ENCODE measurements around the gene TGFB3. TPM values are rescaled to one million over a fixed set of nuclear protein-coding genes. Genes with fewer than 3 reads are reported as not detected.
A peak's percentile ranks its signal among the peaks of the same experiment; 100 is the strongest.

Gene TGFB3
- total RNA-seq, 2 donors from 2014 or later, result 6.1 to 6.8 TPM

DNA sequence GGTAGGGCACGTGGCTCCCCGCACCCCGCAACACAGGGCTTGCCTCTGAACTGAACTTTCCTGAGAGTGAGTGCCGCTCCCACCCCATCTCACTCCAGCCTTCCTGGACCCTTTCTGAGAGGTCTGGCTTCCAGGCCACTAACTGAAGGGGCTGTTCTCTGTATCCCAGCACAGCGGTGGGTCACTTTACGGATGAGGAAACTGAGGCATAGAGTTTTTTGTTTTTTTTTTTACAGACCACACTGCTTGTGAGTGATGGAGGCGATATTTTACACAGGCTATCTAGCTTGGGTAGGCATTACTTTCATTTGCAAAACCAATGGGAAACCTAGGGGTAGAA is 1.2 kb upstream of the TGFB3 start:
- 45 to 78% methylated on average over 3 to 7 of the region's 7 CpGs for WGBS, 2 experiments (ENCODE audit: insufficient coverage in 1 of 2, insufficient read length in 1 of 2)
- Histone ChIP-seq H3K4me3 (ENCODE audit: low read length) (peak overlapping the region; percentile 71), H3K27ac (ENCODE audit: low read depth, low read length) (no peak overlapping the region), H3K4me1 (ENCODE audit: control insufficient read depth, insufficient read depth, low read length) (peaks cover 7% of the 10 kb centered on the region), H3K36me3 (ENCODE audit: control insufficient read depth, insufficient read depth, low read length) (no peaks in the 10 kb centered on the region), H3K27me3 (ENCODE audit: control insufficient read depth, insufficient read depth, low read length, poor library complexity, severe bottlenecking) (peaks cover 7% of the 10 kb centered on the region), H3K9me3 (ENCODE audit: control insufficient read depth, low read length) (no peaks in the 10 kb centered on the region), H3K9ac (ENCODE audit: extremely low read depth, low read length, poor library complexity, severe bottlenecking) (no peak overlapping the region)
- Mint-ChIP-seq H3K4me1 (peaks cover 60% of the 10 kb centered on the region), H3K27me3 (ENCODE audit: insufficient read depth) (peaks cover 30% of the 10 kb centered on the region), H3K4me3 (peak overlapping the region; percentile 67), H3K9me3 (no peaks in the 10 kb centered on the region), H3K27ac (peak overlapping the region; percentile 61), H3K36me3 (ENCODE audit: low read depth) (no peaks in the 10 kb centered on the region)
- TF ChIP-seq, protein P1, sequence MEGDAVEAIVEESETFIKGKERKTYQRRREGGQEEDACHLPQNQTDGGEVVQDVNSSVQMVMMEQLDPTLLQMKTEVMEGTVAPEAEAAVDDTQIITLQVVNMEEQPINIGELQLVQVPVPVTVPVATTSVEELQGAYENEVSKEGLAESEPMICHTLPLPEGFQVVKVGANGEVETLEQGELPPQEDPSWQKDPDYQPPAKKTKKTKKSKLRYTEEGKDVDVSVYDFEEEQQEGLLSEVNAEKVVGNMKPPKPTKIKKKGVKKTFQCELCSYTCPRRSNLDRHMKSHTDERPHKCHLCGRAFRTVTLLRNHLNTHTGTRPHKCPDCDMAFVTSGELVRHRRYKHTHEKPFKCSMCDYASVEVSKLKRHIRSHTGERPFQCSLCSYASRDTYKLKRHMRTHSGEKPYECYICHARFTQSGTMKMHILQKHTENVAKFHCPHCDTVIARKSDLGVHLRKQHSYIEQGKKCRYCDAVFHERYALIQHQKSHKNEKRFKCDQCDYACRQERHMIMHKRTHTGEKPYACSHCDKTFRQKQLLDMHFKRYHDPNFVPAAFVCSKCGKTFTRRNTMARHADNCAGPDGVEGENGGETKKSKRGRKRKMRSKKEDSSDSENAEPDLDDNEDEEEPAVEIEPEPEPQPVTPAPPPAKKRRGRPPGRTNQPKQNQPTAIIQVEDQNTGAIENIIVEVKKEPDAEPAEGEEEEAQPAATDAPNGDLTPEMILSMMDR (conservative IDR thresholded peaks at IDR 0.05), result no peak
- no peak for DNase-seq

DNA sequence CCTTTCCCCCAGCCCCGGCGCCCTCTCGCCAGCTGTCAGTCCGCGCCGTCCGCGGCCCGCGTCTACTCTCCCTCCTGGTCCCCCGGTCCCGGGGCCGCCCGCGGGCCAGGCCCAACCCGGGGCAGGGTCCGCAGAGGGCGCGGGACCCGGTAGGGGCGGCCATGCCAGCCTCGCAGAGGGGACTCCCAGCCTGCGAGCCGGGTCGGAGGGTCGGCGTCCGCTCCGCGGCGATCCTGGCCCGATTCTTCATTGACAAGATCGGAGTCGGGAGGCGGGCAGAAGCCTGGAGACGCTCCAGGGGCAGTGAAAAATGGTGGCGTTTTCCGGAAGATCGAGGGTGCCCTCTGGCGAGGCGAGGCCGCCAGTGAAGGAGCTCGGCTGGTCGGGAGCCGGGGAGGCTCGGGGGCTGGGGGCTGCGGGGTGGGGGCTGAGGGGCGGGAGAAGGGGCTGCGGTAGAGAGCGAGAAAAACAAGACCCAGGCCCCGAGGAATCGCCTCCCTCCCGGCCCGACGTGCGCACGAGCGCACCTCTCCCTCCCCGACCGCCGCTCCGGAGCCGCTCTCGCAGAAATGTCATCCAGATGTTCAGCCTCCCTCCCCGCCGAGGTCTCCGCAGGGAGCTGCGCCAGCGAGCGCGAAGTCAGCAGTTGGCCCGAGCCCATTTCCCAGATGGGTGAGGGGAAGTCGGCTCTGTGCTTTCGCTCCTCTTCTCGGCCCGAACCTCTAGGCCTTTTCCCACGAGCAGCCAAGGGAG is 647 bp upstream of the TGFB3 start:
- Mint-ChIP-seq H3K4me1 (peaks cover 66% of the 10 kb centered on the region), H3K9me3 (no peaks in the 10 kb centered on the region), H3K4me3 (peak overlapping the region; percentile 67), H3K27me3 (ENCODE audit: insufficient read depth) (peaks cover 30% of the 10 kb centered on the region), H3K36me3 (ENCODE audit: low read depth) (no peaks in the 10 kb centered on the region), H3K27ac (peak overlapping the region; percentile 61)
- peak overlapping the region; percentile 79 for H3K4me3 ChIP-seq (ENCODE audit: low read length)
- TF ChIP-seq, protein P1 (conservative IDR thresholded peaks at IDR 0.05), result peak; percentile 82
- peak; percentile 95 for DNase-seq
- H3K27ac ChIP-seq (ENCODE audit: low read depth, low read length), result no peak overlapping the region
- H3K4me1 ChIP-seq (ENCODE audit: control insufficient read depth, insufficient read depth, low read length), result peaks cover 7% of the 10 kb centered on the region
- H3K27me3 ChIP-seq (ENCODE audit: control insufficient read depth, insufficient read depth, low read length, poor library complexity, severe bottlenecking), result peaks cover 7% of the 10 kb centered on the region
- H3K9ac ChIP-seq (ENCODE audit: extremely low read depth, low read length, poor library complexity, severe bottlenecking), result peak overlapping the region; percentile 6
- H3K9me3 ChIP-seq (ENCODE audit: control insufficient read depth, low read length), result no peaks in the 10 kb centered on the region
- 0 to 1% methylated on average over 9 to 71 of the region's 77 CpGs for WGBS, 2 experiments (ENCODE audit: insufficient coverage in 1 of 2, insufficient read length in 1 of 2)
- H3K36me3 ChIP-seq (ENCODE audit: control insufficient read depth, insufficient read depth, low read length), result no peaks in the 10 kb centered on the region

DNA sequence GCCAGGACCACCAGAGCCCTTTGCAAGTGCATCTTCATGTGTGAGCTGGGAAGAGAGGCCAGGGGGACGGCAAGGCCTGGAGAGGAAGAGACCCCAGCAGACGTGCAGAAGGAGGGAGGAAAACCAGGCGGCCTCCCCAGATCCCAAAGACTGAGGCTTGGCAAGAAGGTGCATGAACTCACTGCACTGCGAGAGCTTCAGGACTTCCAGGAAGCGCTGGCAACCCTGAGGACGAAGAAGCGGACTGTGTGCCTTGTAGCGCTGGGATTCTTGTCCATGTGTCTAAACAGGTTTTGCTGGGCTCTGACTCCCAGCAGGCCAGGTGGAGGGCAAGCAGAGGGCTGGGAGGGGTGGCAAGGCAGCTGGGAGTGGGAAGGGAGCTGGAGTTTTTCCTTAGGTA is 939 bp downstream of the TGFB3 start:
- H3K4me3 ChIP-seq (ENCODE audit: low read length), result no peak overlapping the region

More for the DNA sequence above, 939 bp downstream of the TGFB3 start:
- H3K27ac ChIP-seq (ENCODE audit: low read depth, low read length), result no peak overlapping the region
- WGBS, 2 experiments (ENCODE audit: insufficient coverage in 1 of 2, insufficient read length in 1 of 2), result 92 to 93% methylated on average over 6 to 8 of the region's 8 CpGs
- Mint-ChIP-seq H3K27me3 (ENCODE audit: insufficient read depth) (peaks cover 30% of the 10 kb centered on the region), H3K9me3 (no peaks in the 10 kb centered on the region), H3K4me3 (peak overlapping the region; percentile 67), H3K27ac (no peak overlapping the region), H3K4me1 (peaks cover 68% of the 10 kb centered on the region), H3K36me3 (ENCODE audit: low read depth) (no peaks in the 10 kb centered on the region)
- no peak for DNase-seq
- no peaks in the 10 kb centered on the region for H3K36me3 ChIP-seq (ENCODE audit: control insufficient read depth, insufficient read depth, low read length)
- H3K27me3 ChIP-seq (ENCODE audit: control insufficient read depth, insufficient read depth, low read length, poor library complexity, severe bottlenecking), result peaks cover 7% of the 10 kb centered on the region
- TF ChIP-seq, protein P1 (conservative IDR thresholded peaks at IDR 0.05), result no peak
- no peak overlapping the region for H3K9ac ChIP-seq (ENCODE audit: extremely low read depth, low read length, poor library complexity, severe bottlenecking)
- peaks cover 7% of the 10 kb centered on the region for H3K4me1 ChIP-seq (ENCODE audit: control insufficient read depth, insufficient read depth, low read length)
- H3K9me3 ChIP-seq (ENCODE audit: control insufficient read depth, low read length), result no peaks in the 10 kb centered on the region

All from endodermal cell (in vitro differentiated cells).